LNCaP clone FGC (cell line): ENCODE measurements around the gene LRRC14B.
A peak's percentile ranks its signal among the peaks of the same experiment; 100 is the strongest.

Source experiments
- DNase-seq: peaks from one replicate; pipeline ENCODE4 v3.0.0-alpha.2; 2011; ENCODE audit warnings: low read depth
- H3K4me3 ChIP-seq: 2 replicates; pipeline ENCODE4 v1.5.1; 2011; ENCODE audit warnings: mild to moderate bottlenecking, low read depth, low read length, control low read depth
- CTCF ChIP-seq: IDR thresholded peaks from 2 replicates; pipeline ENCODE4 v1.5.1; 2012; ENCODE audit warnings: mild to moderate bottlenecking; ENCODE audit not compliant: control insufficient read depth, insufficient read depth; ENCODE audit errors: extremely low read depth

Gene LRRC14B

DNA sequence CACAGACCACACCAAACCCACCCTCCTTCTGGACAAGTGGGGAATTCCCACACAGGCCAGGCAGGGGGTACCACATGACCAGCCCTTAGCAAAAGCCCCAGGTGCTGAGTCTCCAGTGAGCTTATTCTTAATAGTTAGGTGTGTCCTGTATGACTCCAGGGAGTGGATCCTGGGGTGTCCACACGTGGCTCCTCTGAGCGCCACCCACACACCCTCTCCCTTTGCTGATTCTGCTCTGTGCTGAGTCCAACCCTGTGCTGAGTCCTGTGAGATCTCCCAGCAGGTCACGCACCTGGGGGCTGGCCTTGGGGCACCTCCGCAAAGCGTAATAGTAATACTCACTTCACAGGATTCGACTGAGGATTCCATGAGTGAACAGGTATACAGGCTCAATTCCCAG, 12.7 kb downstream of the LRRC14B start:
- DNase-seq: no peak
- no peak for TF ChIP-seq CTCF

DNA sequence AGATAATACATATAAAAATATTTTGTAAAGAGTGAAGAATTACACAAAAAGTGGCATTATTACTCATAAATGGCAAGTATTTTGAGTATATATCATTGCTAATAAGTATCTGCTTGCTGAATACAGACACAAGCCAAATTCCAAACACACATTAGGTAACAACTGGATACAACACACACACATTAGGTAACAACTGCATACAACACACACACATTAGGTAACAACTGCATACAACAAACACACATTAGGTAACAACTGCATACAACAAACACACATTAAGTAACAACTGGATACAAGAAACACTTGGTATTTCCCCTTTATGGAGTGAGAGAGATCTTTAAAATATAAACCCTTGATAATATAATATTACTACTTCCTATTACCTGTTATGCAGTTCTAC, 13.2 kb downstream of the LRRC14B start:
- no peak overlapping the region for H3K4me3 ChIP-seq
- no peak for DNase-seq
- no peak for TF ChIP-seq CTCF

More for the DNA sequence above, 12.7 kb downstream of the LRRC14B start:
- no peak overlapping the region for H3K4me3 ChIP-seq

DNA sequence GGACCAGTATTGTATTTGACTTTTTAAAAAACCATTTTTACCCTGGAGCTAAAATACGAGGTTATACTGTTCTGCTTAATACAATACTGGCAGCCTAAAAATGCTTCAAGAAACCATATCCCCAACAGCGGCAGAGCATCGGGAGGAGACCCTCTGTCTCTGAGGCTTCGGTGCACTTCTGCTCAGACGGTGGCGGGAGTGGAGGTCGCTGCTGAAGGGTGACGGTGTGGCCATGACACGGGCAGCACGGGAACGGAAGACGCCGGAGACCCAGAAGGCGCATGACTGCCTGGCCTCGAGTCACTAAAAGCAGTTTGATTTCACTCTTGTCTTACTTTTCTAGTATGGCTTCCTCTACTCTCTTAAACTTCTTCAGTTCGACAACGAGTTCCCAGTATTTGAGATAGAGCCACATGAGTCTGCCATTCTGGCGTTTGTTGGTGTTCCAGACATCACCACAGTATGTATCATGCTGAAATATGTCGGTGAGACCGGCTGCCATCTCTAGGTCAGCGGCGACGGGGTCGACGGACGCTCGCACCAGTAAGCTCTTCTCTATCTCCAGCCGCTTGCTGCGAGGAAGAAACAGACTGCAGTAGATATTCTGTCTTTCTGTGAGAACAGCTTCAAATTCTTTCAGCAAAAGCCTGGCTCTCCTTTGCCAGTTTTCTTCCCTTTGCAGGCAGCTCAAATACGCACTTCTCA, 13.8 kb downstream of the LRRC14B start:
- H3K4me3 ChIP-seq: no peak overlapping the region
- TF ChIP-seq CTCF: no peak
- no peak for DNase-seq

GRCh38 chr5:206406-206805, 15.1 kb downstream of the LRRC14B start:
- peak; percentile 18 for DNase-seq
- H3K4me3 ChIP-seq: no peak overlapping the region
- TF ChIP-seq CTCF: no peak

DNA sequence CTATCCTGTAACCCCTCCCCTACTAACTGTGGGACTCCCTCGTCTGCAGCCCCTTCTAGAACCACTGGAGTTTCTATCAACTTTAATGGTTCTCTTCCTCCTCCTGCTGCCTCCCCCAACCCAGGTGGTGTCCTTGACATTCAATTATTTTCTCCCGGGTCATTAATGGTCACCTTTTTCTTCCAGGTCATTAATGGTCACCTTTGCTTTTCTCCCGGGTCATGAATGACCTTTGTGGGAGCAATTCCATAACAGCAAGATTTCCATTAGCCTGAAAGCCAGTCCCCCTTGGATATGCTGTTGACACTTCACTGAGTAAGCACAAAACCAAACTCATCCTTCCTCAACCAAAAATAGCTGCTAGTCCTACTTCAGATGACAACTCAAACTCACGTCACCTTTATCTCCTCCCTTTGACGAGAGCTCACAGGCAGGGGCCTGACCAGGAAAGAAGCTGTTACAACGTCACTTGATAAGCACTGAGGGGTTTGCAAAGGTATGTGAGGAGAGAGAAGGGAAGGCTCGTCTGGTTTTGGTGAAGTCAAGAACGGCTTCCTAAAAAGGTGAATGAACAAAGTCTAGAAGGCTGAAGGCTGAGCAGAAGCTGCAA, 15.7 kb downstream of the LRRC14B start:
- DNase-seq: no peak
- H3K4me3 ChIP-seq: no peak overlapping the region
- TF ChIP-seq CTCF: no peak

- H3K4me3 ChIP-seq: no peak overlapping the region
- DNase-seq: no peak
- TF ChIP-seq CTCF: no peak
Measured at GRCh38 chr5:207599-207998, 16.3 kb downstream of the LRRC14B start.
